Esophagus mucosa (tissue), 1 donor: Measurements from ENCODE around the gene PROM1. TPM values are rescaled to one million over a fixed set of nuclear protein-coding genes. Genes with fewer than 3 reads are reported as not detected.
A peak's percentile ranks its signal among the peaks of the same experiment; 100 is the strongest.

Source experiments
- ATAC-seq: fragments of 200-7000 bp; cut with Tn5 transposase; one replicate; pipeline ENCODE4 v1.9.1; 2020
- total RNA-seq: library from RNA; stranded (reverse); gene quantifications from one replicate; pipeline ENCODE4 v1.2.4, GENCODE V29; 2023
- donor health status: DM: yes; HTN: yes; CAD: no.

The PROM1 gene
- total RNA-seq, 1 donor from 2014 or later = 5.2 TPM

DNA sequence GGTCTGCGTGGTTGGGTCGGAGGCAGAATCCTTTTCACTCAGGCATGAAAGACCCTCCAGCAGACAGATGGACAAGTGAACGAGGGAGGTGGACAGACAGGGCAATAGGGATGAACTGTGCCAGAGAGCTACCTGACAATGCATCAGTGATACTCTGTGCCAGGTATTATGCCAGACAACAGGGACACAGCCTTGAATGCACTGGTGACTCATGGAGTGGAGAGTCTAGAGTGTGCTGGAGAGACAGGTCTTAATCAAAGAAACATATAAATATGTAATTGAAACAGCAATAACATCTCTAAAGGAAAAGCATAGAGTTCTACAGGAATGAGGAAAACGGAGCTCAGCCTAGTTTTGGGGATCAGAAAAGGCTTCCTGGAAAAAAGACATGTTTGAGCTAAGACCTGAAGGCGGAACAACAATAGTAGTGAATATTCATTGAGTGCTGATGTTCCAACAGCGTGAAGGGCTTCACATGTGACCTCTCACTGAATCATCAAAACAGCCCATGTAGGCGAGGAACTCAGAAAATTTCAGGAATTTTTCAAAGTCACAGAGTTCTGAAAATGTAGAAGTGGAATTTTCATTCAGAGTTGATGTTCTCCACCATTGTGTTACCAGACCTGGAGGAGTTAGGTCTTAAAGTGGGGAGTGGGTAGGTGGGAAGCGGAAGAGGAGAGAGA lies 100.8 kb downstream of the PROM1 start:
- ATAC-seq = peak; percentile 79

GRCh38 chr4:15976456-15977447 lies 107.1 kb downstream of the PROM1 start:
- no peak for ATAC-seq

- ATAC-seq = no peak
These were observed 112.6 kb downstream of the PROM1 start for GRCh38 chr4:15971068-15971801.

- no peak for ATAC-seq
These were observed 115.1 kb downstream of the PROM1 start for GRCh38 chr4:15968551-15969300.

- no peak for ATAC-seq
These were observed 118.5 kb downstream of the PROM1 start for GRCh38 chr4:15965325-15965724.

DNA sequence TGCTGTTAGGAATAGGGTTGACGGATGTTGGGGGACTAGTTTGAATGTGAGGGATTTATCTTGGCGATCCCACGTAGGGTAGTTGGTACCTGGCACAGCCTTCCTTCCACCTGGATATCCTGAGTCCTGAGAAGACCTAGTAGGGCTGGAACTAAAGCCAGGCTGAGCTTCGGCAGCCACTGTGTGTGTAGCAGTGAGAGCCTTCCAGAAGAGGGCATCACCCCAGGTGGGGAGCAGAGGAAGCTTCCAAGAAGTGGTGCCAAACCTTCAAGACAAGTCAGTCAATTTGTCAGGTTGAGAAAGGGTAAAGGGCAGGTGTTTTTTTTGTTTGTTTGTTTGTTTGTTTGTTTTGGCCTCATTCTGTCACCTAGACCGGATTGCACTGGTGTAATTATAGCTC lies 119.7 kb downstream of the PROM1 start:
- peak; percentile 26 for ATAC-seq

DNA sequence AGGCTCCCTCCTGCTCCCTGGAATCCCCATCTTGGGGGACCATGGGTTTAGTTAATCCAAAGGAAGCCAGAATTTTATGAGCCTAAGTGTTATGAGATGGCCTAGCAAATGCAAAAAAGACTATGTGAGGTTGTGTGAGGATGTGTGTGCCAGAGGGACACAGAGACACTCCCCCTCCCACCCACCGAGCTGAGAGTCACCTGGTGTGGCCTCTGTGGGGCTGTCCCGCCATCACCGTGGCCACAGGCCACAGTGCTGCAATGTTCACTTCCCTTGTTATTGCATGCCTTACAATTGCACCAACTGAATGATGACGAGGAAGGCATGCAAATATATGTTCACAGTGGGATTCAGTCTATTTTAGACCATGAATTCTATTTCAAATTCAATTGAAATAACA lies 120.2 kb downstream of the PROM1 start:
- peak; percentile 48 for ATAC-seq

DNA sequence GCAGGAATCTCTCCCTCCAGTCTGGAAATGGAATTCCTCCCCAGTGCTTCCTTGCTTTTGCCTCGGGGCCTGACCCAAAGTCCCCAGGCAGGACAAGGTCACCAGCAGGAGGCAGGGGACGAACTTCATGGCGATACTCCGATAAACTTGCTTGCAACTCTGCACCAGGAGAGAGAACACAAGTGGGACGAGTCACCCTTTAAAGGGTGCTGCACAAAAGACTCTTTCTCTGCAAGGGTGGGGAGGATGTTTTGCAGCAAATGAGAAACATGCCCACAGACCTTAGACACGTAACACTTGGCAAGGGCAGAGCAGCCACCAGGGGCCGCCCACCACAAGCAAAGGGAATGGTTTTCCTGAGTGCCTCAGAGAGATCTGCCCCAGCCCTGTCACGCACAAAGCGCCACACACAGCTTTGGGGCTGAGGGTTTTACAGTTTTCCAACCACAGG lies 120.8 kb downstream of the PROM1 start, which contains the start of gene FGFBP2:
Gene FGFBP2, minus strand, starts transcription at position 175 of the 451 bp plus-strand sequence. Its CDS starts 46 bp downstream, at position 129.
- peak; percentile 30 for ATAC-seq

- ATAC-seq = no peak
These were observed 121.9 kb downstream of the PROM1 start for GRCh38 chr4:15961781-15962510.

DNA sequence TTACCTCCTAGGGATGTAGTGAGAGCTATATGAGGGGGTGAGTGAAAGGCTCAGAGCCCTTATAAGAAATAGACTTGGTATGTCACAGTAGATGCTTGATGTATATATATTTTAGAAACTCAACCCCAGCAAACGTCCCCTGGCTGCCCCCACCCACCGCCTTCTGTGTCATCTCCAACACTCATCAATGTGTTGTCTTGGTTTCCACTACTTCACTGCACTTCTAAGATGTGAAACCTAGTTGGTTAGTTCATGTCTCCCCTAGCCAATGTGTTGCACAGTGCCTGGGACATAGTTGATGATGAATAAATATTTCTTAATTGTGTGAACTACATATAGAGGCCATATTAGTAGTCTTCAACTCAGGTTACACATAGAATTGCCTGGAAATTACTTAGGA lies 125.3 kb downstream of the PROM1 start:
- no peak for ATAC-seq

GRCh38 chr4:15956179-15956850 lies 127.5 kb downstream of the PROM1 start:
- peak; percentile 98 for ATAC-seq

- peak; percentile 33 for ATAC-seq
These were observed 128.2 kb downstream of the PROM1 start for GRCh38 chr4:15955670-15956069.

GRCh38 chr4:15953625-15954024 lies 130.2 kb downstream of the PROM1 start:
- no peak for ATAC-seq

DNA sequence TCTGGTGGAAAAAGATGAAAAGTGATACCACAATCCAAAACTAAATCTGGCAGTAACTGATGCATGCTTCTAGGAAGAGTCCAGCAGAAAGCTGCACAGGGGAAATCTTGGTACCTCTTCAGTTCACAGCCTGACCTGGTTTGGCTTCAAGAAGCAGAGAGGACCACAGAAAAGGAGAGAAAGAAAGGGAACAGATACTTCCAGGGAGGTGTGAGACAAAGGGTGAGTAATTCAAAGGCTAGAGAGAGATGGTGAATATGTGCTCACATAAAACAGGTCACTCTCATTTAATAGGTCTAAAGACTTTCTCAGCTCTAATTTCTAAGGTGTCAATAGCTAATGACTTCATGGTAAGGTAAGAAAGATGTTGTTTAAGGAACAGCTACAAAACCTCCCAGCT lies 132.0 kb downstream of the PROM1 start:
- no peak for ATAC-seq

- no peak for ATAC-seq
These were observed 135.0 kb downstream of the PROM1 start for GRCh38 chr4:15948826-15949225.

DNA sequence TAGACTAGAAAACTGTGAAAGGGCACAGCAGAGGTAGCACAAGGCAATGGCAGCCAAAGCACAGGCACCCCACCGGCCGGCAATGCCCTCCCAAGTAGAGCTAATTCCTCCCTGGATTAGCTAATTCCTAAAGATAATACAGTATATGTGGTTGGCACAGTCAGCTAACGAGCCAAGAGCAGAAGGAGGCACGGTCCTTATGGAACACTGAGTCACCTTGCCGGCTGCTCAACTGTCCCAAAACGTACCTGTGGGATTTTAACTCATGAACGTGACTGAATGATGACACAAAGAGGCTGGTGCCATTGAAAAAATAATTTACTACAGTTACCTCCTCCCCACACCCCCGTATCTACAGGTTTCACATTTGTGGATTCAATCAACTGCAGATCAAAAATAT lies 136.1 kb downstream of the PROM1 start:
- no peak for ATAC-seq

DNA sequence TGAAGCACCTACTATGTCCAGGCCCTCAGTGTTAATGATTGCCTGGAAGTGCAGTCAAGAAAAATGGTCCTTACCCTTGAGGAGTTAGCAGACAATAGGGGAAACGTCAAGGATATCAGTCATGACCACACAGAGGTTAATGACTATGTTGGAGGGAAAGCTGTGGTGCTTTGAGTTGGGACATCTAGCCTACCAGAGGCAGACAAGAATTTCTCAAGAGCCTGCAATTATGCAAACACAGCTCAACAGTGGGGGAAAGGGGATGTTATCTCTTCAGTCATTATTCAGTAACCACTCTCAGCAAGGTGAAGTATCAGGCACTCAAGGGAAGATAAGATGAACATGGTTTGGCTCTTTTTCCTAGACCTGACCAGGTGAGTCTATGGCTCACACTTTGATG lies 138.3 kb downstream of the PROM1 start:
- no peak for ATAC-seq

DNA sequence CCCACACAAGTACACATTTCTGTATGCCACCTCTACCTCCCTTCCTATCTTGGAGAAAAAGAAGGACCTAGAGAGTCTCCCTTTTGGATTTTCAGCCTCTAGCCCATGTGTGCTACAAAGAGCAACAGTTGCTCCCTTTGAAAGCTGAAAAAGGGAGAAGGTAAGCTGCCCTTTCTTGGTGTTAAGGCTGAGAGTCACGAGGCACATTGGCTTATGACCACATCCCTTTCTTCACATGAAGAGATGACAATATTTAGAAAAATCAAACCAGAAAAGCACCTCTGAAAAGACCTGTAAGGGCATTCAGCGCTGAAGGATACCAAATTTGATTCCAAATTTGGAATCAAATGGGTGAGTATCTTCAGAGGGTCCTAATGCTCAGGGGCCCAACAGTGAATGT lies 138.9 kb downstream of the PROM1 start:
- no peak for ATAC-seq

DNA sequence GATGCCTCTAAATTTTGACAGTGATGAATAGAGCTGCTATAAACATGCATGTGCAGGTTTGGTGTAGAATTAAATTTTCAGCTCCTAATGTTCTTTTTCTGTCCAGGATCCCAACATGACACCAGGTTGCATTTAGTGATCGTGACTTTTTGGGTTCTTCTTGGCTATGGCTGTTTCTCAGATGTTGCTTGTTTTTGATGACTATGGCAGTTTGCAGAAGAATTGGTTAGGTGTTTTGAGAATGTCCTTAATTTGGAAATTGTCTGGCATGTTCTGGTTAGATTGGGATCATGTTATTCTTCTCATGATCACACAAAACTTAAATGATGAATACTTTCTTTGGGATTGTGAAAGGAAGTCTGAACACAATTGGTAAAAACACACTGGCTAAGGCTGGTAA lies 141.5 kb downstream of the PROM1 start:
- ATAC-seq = no peak

GRCh38 chr4:15938640-15939039 lies 145.2 kb downstream of the PROM1 start, which contains the start of gene FGFBP1:
Gene FGFBP1 (minus strand): TSS chr4:15938740. CDS start chr4:15936632, 2,108 bp downstream.
- ATAC-seq = no peak

DNA sequence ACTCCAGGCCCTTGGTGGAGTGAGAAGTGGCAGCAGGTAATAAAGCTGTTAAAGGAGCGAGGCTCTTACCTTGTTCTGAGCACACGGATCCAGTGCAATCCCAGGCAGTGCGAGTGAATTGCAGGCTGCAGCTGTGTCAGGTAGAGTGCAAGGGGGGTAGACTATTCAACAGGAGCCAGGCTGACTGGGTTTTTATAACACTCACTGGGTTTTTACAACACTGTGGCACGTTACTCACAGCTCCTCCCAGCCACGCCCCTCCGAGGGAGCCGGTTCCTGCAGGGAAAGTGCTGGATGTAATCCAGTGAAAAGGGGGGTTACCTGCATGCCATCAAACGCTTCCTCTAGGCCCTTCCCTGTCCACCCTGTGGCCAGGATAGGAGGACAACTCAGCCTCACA lies 145.6 kb downstream of the PROM1 start:
- ATAC-seq = peak; percentile 86
